Measurements from ENCODE around the gene TNMD.
"Not testable (repeated sequence)": the region's sequence is repeated elsewhere in the genome, so short reads cannot be mapped to it uniquely, and the experiment has no call there.

The TNMD gene

GRCh38 chrX:100584611-100585010 lies at the start of gene TNMD:
Gene TNMD (plus strand): TSS chrX:100584936. CDS start chrX:100585019, 83 bp downstream.
- no peak for DNase-seq

- not testable (repeated sequence) for DNase-seq
Observed at GRCh38 chrX:100565534-100565933, 19.2 kb upstream of the TNMD start.

GRCh38 chrX:100586747-100587146 lies 2.0 kb downstream of the TNMD start:
- DNase-seq, result no peak

GRCh38 chrX:100587861-100588260 lies 3.1 kb downstream of the TNMD start:
- DNase-seq, result no peak

GRCh38 chrX:100591256-100592051 lies 6.7 kb downstream of the TNMD start:
- DNase-seq, result no peak

GRCh38 chrX:100593126-100593525 lies 8.4 kb downstream of the TNMD start:
- no peak for DNase-seq

GRCh38 chrX:100593581-100593980 lies 8.8 kb downstream of the TNMD start:
- DNase-seq, result no peak

- no peak for DNase-seq
Observed at GRCh38 chrX:100596601-100597000, 11.9 kb downstream of the TNMD start.

- DNase-seq, result no peak
Observed at GRCh38 chrX:100599456-100599855, 14.7 kb downstream of the TNMD start.

GRCh38 chrX:100600340-100600739 lies 15.6 kb downstream of the TNMD start:
- DNase-seq, result no peak

GRCh38 chrX:100600758-100601157 lies 16.0 kb downstream of the TNMD start:
- DNase-seq, result no peak

GRCh38 chrX:100606753-100607152 lies 22.0 kb downstream of the TNMD start:
- no peak for DNase-seq

GRCh38 chrX:100609591-100609990 lies 24.9 kb downstream of the TNMD start:
- no peak for DNase-seq

GRCh38 chrX:100611951-100612350 lies 27.2 kb downstream of the TNMD start:
- no peak for DNase-seq

- no peak for DNase-seq
Observed at GRCh38 chrX:100615005-100615404, 30.3 kb downstream of the TNMD start.

- DNase-seq, result no peak
Observed at GRCh38 chrX:100623001-100623400, 38.3 kb downstream of the TNMD start.

- no peak for DNase-seq
Observed at GRCh38 chrX:100625985-100626491, 41.3 kb downstream of the TNMD start.

GRCh38 chrX:100635040-100635439 lies 50.3 kb downstream of the TNMD start:
- no peak for DNase-seq

- no peak for DNase-seq
Observed at GRCh38 chrX:100635989-100636320, 51.2 kb downstream of the TNMD start.

- peak; percentile 31 for DNase-seq
Observed at GRCh38 chrX:100636321-100636991, 51.7 kb downstream of the TNMD start, which contains the start of gene TSPAN6. Gene TSPAN6 (minus strand): TSS chrX:100636806. CDS start chrX:100636694, 112 bp downstream.

GRCh38 chrX:100642290-100642689 lies 57.6 kb downstream of the TNMD start:
- no peak for DNase-seq

GRCh38 chrX:100643212-100643611 lies 58.5 kb downstream of the TNMD start:
- DNase-seq, result no peak

- DNase-seq, result no peak
Observed at GRCh38 chrX:100643956-100644860, 59.5 kb downstream of the TNMD start, which contains the start of gene SRPX2. Gene SRPX2 (plus strand): TSS chrX:100644199. CDS start chrX:100646323, 2,124 bp downstream.

Measured in SHP77 treated with DMSO at 0.1 percent for 48 hours (cell line).